GM21825 (cell line): ENCODE measurements around the gene CSNK1G1.

ENCODE experiments used
- ATAC-seq: cut with Tn5 transposase; IDR thresholded peaks from one replicate; pipeline ENCODE4 v1.9.1; 2021; ENCODE audit warnings: mild to moderate bottlenecking, moderate library complexity; ENCODE audit not compliant: unreplicated experiment

Gene CSNK1G1

GRCh38 chr15:64156652-64157331, 199.2 kb downstream of the CSNK1G1 start:
- ATAC-seq, result no peak

- no peak for ATAC-seq
These were observed 199.9 kb downstream of the CSNK1G1 start for GRCh38 chr15:64155802-64156651.

DNA sequence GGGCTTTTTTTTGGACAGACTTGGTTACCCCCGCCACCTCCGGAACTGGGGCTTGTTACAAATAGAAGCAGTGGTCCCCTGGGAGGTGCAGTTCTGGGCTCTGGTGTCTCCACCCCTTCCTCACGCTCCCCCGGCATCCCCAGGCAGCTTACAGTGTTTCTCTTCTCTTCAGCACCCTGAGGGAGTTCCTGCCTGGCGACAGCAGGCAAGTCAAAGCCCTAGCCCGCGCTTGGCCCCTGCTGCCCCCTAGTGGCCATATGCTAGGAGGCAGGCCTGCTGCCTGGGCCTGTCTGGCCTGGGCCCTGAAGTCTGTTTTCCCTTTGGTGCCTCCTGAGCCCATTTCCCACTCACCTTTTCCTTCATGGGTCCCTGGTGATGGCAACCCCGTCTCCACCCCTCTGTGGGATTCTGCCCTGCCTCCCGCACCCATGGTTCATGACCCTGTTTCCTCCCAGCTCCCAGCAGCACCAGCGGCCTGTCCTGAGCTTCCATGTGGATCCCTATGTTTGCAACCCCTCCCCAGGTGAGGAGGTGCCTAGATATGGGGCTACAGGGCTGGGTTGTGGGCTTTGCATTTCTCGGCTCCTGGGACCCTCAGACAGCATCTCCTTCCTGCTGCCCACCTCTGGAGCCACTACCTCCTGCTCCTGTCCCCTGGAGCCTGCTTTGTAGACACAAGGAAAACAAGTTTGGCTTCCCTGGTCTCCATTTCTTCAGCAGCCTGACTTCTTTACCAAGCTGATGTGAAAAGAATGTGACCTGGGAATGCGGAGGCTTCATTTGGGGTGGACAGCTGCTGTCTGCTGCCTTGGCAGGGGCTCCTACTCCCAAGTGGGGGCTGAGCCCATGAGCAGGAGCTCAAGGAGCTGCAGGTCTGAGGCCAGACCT, 202.2 kb downstream of the CSNK1G1 start:
- peak; percentile 51 for ATAC-seq

GRCh38 chr15:64152507-64153387, 203.2 kb downstream of the CSNK1G1 start:
- ATAC-seq, result peak; percentile 12

GRCh38 chr15:64151727-64152506, 204.1 kb downstream of the CSNK1G1 start, which contains the start of gene SNX22:
Gene SNX22 (plus strand): TSS chr15:64151731. CDS start chr15:64151776, 45 bp downstream.
- peak; percentile 4 for ATAC-seq

DNA sequence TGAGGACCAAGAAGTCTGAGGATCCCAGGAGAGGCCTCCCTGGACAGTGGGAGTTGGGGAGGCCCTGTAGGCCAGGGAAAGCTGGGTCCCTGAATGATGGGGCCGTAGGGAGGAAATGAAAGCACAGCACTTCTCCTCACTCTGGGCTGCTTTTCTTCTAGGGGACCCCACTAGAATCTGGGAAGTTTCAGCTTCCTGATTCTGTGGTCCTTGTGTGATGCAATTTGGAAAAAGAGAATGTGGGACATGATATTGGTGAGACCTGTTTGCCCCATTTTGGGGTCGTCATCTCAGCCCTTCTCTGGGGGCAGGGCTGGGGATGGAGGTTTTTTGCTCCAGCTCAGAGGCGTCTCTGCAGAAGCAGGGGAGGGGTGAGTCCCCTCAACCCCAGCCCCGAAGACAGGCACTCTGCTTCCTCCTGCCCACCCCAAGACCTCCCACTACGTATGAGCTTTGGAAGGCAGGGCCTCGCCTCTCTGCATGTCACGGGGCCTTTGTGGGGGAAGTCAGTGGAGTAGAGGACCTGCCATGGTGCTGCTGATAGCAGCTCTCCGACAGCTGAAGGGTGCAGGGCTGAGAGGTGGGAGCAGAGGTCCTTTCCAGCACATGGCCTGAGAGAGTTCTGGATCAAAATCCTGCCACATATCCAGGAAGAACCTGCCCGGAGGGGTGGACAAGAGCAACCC, 205.9 kb downstream of the CSNK1G1 start:
- ATAC-seq, result no peak

GRCh38 chr15:64149424-64149823, 206.5 kb downstream of the CSNK1G1 start:
- ATAC-seq, result no peak

- ATAC-seq, result no peak
These were observed 207.4 kb downstream of the CSNK1G1 start for GRCh38 chr15:64148581-64148980.

DNA sequence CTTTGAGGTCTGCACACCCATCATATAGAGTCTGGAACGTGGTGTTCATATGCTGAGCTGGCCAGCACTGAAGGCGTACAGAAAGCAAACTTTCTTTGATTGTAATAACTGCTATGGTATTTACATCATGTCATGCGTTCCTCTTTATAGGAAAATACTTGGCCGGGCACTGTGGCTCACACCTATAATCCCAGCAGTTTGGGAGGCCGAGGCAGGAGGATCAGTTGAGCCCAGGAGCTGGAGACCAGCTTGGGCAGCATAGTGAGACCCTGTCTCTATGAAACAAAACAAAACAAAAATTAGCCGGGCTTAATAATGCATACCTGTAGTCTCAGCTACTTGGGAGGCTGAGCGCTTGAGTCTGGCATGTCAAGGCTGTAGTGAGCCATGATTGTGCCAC, 207.8 kb downstream of the CSNK1G1 start:
- no peak for ATAC-seq

DNA sequence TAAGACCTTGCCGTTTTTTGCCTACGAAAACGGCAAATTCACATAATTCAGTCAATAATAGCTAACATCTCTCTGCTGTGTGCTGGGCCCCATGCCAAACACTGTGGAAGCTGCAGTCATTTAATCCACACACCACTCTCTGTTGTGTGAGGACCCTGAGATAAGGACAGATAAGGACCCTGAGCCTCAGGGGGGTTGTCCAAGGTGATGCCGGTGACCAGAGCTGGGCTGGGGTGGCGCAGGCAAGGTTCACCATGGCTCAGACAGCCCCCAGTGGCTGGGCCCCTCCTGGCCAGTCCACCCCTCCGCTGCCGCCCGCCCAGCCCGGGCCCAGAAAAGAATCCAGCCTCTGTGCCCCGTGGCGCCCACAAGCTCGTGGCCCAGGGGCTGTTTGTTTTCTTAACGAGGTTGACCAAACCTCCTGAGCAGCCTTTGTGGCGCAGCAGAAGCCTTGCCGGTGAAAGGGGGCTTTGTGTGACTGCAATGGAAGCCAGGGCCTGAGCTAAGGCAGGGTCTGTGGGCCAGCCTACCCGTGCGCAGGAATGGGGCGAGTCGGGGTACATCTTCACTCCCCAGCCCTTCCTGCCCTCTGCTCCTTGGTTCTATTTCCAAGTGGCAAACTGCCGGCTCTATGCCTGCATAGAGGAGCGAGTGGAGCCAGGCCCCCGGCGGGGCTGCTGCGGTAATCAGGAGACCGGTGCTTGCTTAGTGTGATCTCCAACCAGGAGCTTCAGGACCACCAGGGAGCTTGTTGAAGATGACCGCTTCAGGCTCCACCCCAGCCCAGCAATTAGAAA, 208.9 kb downstream of the CSNK1G1 start:
- no peak for ATAC-seq

DNA sequence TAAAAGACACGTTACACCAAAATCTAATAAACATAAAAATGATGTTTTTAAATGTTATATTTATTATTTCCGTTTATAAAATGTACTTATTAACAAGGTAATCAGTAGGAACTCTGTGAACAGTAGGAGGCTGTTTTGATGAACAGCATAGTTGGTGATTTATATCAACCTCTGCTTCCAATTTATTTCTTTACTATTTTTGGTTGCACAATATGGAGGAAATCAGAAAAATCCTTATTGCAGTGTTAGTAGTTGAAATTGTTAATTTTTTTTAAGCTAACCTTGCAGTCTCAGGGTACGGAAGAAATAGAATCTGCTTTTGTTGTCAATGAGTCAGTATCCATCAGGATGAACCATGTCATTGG, 209.5 kb downstream of the CSNK1G1 start:
- ATAC-seq, result no peak

GRCh38 chr15:64146041-64146440, 209.9 kb downstream of the CSNK1G1 start:
- ATAC-seq, result no peak

GRCh38 chr15:64144565-64145281, 211.2 kb downstream of the CSNK1G1 start:
- peak; percentile 49 for ATAC-seq

GRCh38 chr15:64144192-64144564, 211.8 kb downstream of the CSNK1G1 start:
- peak; percentile 18 for ATAC-seq

DNA sequence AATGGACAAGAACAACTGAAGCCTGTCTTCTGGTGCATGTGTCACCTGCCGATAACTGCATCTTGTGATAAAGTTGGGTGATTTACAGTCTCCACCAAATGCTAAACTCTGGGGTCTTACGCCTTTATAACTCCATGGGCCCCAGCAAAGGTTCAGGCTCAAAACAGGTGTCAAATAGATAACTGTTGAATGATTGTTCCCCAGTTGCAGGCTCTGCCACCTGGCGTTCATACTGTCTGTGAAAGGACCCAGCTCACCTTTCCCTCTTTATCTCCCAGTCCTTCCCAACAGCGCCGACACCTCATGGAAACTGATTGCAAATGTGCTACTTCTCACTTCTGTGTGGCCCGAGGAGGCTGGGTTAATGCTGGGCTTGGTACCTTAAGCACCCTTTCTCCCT, 212.7 kb downstream of the CSNK1G1 start:
- ATAC-seq, result no peak

DNA sequence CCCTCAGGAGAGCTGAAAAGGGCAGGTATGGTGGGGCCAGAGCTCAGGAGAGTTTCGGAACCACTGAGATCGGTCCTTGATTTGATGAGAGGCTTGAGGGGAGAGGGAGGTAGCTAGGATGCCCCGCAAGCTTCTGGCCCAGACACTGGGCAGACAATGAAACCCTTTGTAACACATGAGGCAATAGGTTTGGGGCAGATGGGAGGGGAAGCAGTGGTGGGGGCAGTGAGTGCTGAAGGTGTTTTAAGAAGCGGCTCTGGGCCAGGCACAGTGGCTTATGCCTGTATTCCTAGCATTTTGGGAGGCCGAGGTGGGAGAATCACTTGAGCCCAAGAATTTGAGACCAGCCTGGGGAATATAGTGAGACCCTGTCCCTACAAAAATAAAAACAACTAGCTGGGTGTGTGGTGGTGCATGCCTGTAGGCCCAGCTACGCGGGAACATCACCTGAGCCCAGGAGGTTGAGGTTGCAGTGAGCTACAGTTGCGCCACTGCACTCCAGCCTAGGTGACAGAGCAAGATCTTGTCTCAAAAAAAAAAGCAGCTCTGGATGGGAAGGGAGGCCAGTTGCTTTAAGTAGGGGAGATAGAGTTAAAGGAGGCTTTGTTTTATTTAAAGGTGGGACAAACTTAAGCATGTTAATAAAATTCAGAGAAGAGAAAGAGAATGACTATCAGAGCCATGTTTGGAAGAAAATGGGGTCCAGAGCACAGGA, 214.0 kb downstream of the CSNK1G1 start:
- no peak for ATAC-seq
